Smooth muscle cell of the brain vasculature (primary cell): Measurements from ENCODE around the gene TAS2R50.

Experiments used
- DNase-seq: peaks from one replicate; pipeline ENCODE4 v3.0.0-alpha.2; 2012; ENCODE audit warnings: low read depth, low spot score

The TAS2R50 gene

GRCh38 chr12:10952645-10953044, 34.1 kb downstream of the TAS2R50 start:
- no peak for DNase-seq

- DNase-seq = no peak
These were observed 43.5 kb downstream of the TAS2R50 start for GRCh38 chr12:10943167-10943566.

- no peak for DNase-seq
These were observed 44.6 kb downstream of the TAS2R50 start for GRCh38 chr12:10941916-10942607.

- no peak for DNase-seq
These were observed 45.3 kb downstream of the TAS2R50 start for GRCh38 chr12:10941369-10941768.

- no peak for DNase-seq
These were observed 46.3 kb downstream of the TAS2R50 start for GRCh38 chr12:10940389-10940788.

GRCh38 chr12:10939163-10939562, 47.5 kb downstream of the TAS2R50 start, which contains the start of gene TAS2R14:
TAS2R14 (minus strand) TSS chr12:10939263; CDS start chr12:10939207, 56 bp downstream.
- DNase-seq = no peak

- DNase-seq = no peak
These were observed 50.2 kb downstream of the TAS2R50 start for GRCh38 chr12:10936506-10936905.
